Liver (tissue), 3 donors: Measurements from ENCODE around the gene OR10W1.

ENCODE experiments used
- CTCF ChIP-seq: fragments of 150-350 bp; IDR thresholded peaks from 2 replicates; pipeline ENCODE4 v1.5.1; 2017; ENCODE audit warnings: improper control_type of control experiment, low read depth, low read length; ENCODE audit not compliant: missing input control
- EGR1 ChIP-seq, 2 donors: IDR thresholded peaks; 2 replicates each; pipeline ENCODE4 v1.6.1; 2016 to 2018; ENCODE audit warnings: antibody characterized with exemption in 2 of 2, low read depth in 2 of 2
- FOXA1 ChIP-seq: IDR thresholded peaks from 2 replicates; pipeline ENCODE4 v1.6.1; 2016; ENCODE audit warnings: antibody characterized with exemption
- JUND ChIP-seq, 2 donors: IDR thresholded peaks; 2 replicates each; pipeline ENCODE4 v1.6.1; 2016; ENCODE audit warnings: antibody characterized with exemption in 2 of 2
- MAX ChIP-seq: IDR thresholded peaks from 2 replicates; pipeline ENCODE4 v1.6.1; 2016; ENCODE audit warnings: antibody characterized with exemption
- REST ChIP-seq: IDR thresholded peaks from 2 replicates; pipeline ENCODE4 v1.6.1; 2016; ENCODE audit warnings: antibody characterized with exemption, mild to moderate bottlenecking
- SP1 ChIP-seq: IDR thresholded peaks from 2 replicates; pipeline ENCODE4 v1.6.1; 2018; ENCODE audit warnings: antibody characterized with exemption, mild to moderate bottlenecking
- ZBTB33 ChIP-seq: IDR thresholded peaks from 2 replicates; pipeline ENCODE4 v1.6.1; 2016; ENCODE audit warnings: antibody characterized with exemption
- donor health status: healthy.
- donor health status: healthy.

- TF ChIP-seq SP1 = no peak
- TF ChIP-seq MAX = no peak
- TF ChIP-seq CTCF = no peak
- no peak for TF ChIP-seq FOXA1
- TF ChIP-seq JUND (IDR thresholded peaks at IDR 0.05) = no peak
- TF ChIP-seq EGR1 (IDR thresholded peaks at IDR 0.05; ENCODE audit: low read depth in 2 of 2) = no peak
- TF ChIP-seq ZBTB33 = no peak
- TF ChIP-seq REST = no peak
These were observed 13.1 kb downstream of the OR10W1 start for GRCh38 chr11:58254936-58255335.
